Body of pancreas (tissue), 4 donors: ENCODE data around the gene PCNA. TPM values are rescaled to one million over a fixed set of nuclear protein-coding genes. Genes with fewer than 3 reads are reported as not detected.

ENCODE experiments used
- ATAC-seq: fragments of 150-250 bp; one replicate; pipeline ENCODE4 v1.9.1; 2016
- DNase-seq, 4 donors: peaks; one replicate each; pipeline ENCODE4 v3.0.0-alpha.2; 2019
- H3K27ac ChIP-seq, 4 donors: fragments of 200-600 bp; sonication (generic); 1 replicate in 3 of 4; 2 replicates in 1 of 4; pipeline versions ENCODE4 v1.5.1 to v1.6.1; 2016 to 2019; ENCODE audit warnings: mild to moderate bottlenecking in 1 of 4, mixed read lengths in 1 of 4, moderate library complexity in 1 of 4
- H3K27me3 ChIP-seq, 2 donors: fragments of 200-600 bp; sonication (generic); one replicate each; pipeline ENCODE4 v1.6.0; 2016; ENCODE audit warnings: mild to moderate bottlenecking in 1 of 2
- H3K36me3 ChIP-seq, 2 donors: fragments of 200-600 bp; sonication (generic); replicated peaks in 1 of 2; 2 replicates each; pipeline ENCODE4 v1.5.1; 2016; ENCODE audit warnings: low read depth in 2 of 2; ENCODE audit not compliant: insufficient read depth in 1 of 2
- H3K4me1 ChIP-seq: fragments of 200-600 bp; sonication (generic); one replicate; pipeline ENCODE4 v1.6.0; 2016
- H3K4me3 ChIP-seq, 2 donors: fragments of 200-600 bp; sonication (generic); 1 replicate in 1 of 2; 2 replicates in 1 of 2; pipeline ENCODE4 v1.5.1; 2016 to 2019
- H3K9me3 ChIP-seq, 3 donors: fragments of 200-600 bp; sonication (generic); 1 replicate in 2 of 3; 2 replicates in 1 of 3; pipeline ENCODE4 v1.5.1; 2016
- POLR2A ChIP-seq, 3 donors: fragments of 450-650 bp; IDR thresholded peaks; one replicate each; pipeline ENCODE4 v1.6.1; 2016; ENCODE audit warnings: antibody characterized with exemption in 3 of 3, mild to moderate bottlenecking in 2 of 3
- WGBS, 2 donors: methylation state at CpG; one replicate each; pipeline ENCODE4 v1.1.5; 2017; 5-methylcytosine and 5-hydroxymethylcytosine counted together
- intact Hi-C: fragments of 100-400 bp; cut with DNase I; formaldehyde crosslinking; loops from one replicate; pipeline ENCODE4 v1.15.1; 2023
- total RNA-seq, 2 donors: library from RNA; depleted of rRNA; stranded (reverse); fragments of >200 nt; gene quantifications; one replicate each; pipeline ENCODE4 v1.1.0, GENCODE V29; 2016
- TF ChIP-seq, protein P1 (sequence below), 7 experiments: fragments of 450-650 bp in 4 of 7; fragments of 200-600 bp in 3 of 7; sonication (generic) in 3 of 7; IDR thresholded peaks; one replicate each; pipeline ENCODE4 v1.5.1; 2016 to 2019; ENCODE audit warnings: antibody characterized with exemption in 7 of 7

PCNA gene
- total RNA-seq, 2 donors from 2014 or later = 22.8 to 32.0 TPM

- Histone ChIP-seq H3K27ac (no peak overlapping the region), H3K36me3 (no peaks in the 10 kb centered on the region), H3K4me1 (peaks cover 11% of the 10 kb centered on the region), H3K4me3 (no peak overlapping the region), H3K9me3 (no peaks in the 10 kb centered on the region), H3K27me3 (no peaks in the 10 kb centered on the region)
- intact Hi-C loops = no loop called here
- ATAC-seq = no peak
- 90 to 91% methylated on average over 6 of the region's 6 CpGs for WGBS, 2 donors
- TF ChIP-seq, protein P1, sequence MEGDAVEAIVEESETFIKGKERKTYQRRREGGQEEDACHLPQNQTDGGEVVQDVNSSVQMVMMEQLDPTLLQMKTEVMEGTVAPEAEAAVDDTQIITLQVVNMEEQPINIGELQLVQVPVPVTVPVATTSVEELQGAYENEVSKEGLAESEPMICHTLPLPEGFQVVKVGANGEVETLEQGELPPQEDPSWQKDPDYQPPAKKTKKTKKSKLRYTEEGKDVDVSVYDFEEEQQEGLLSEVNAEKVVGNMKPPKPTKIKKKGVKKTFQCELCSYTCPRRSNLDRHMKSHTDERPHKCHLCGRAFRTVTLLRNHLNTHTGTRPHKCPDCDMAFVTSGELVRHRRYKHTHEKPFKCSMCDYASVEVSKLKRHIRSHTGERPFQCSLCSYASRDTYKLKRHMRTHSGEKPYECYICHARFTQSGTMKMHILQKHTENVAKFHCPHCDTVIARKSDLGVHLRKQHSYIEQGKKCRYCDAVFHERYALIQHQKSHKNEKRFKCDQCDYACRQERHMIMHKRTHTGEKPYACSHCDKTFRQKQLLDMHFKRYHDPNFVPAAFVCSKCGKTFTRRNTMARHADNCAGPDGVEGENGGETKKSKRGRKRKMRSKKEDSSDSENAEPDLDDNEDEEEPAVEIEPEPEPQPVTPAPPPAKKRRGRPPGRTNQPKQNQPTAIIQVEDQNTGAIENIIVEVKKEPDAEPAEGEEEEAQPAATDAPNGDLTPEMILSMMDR (IDR thresholded peaks at IDR 0.05) = no peak
- no peak for TF ChIP-seq POLR2A (IDR thresholded peaks at IDR 0.05)
- DNase-seq = no peak
Observed at GRCh38 chr20:5133998-5134397, 14.2 kb upstream of the PCNA start.

DNA sequence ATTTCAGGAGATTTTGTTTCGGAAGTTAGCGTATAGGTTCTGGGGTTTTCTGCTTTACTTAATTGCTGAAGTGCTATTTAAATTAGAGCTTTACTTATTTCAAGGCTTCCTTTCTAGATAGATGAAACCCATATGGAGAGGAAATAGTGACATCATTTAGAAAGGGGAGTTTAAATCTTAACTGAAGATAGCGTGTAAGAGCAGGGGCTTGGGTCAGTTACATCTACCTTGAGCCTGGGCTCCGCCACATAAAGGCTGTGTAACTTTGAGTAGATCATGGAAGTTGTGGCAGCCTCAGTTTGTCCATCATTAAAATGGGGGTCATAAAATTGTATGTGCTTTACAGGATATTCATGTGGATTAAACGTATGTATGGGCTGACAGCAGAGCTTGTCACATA is 11.7 kb upstream of the PCNA start:
- ATAC-seq (no peak), DNase-seq (no peak)
- 86 to 88% methylated on average over 5 of the region's 5 CpGs for WGBS, 2 donors
- H3K27me3 ChIP-seq = no peaks in the 10 kb centered on the region
- H3K9me3 ChIP-seq = no peaks in the 10 kb centered on the region
- H3K36me3 ChIP-seq = no peaks in the 10 kb centered on the region
- H3K27ac ChIP-seq = no peak overlapping the region
- TF ChIP-seq, protein P1 (IDR thresholded peaks at IDR 0.05) = no peak
- TF ChIP-seq POLR2A (IDR thresholded peaks at IDR 0.05) = no peak
- H3K4me1 ChIP-seq = peaks cover 23% of the 10 kb centered on the region
- H3K4me3 ChIP-seq = no peak overlapping the region
- intact Hi-C loops = no loop called here

- Histone ChIP-seq H3K27me3 (no peaks in the 10 kb centered on the region), H3K36me3 (no peaks in the 10 kb centered on the region), H3K9me3 (no peaks in the 10 kb centered on the region), H3K27ac (no peak overlapping the region), H3K4me3 (no peak overlapping the region), H3K4me1 (peaks cover 19% of the 10 kb centered on the region)
- intact Hi-C loops = no loop called here
- 74 to 75% methylated on average over 6 of the region's 6 CpGs for WGBS, 2 donors
- ATAC-seq (no peak), DNase-seq (no peak)
- no peak for TF ChIP-seq POLR2A (IDR thresholded peaks at IDR 0.05)
- TF ChIP-seq, protein P1 (IDR thresholded peaks at IDR 0.05) = no peak
Observed at GRCh38 chr20:5128886-5129285, 9.1 kb upstream of the PCNA start.

DNA sequence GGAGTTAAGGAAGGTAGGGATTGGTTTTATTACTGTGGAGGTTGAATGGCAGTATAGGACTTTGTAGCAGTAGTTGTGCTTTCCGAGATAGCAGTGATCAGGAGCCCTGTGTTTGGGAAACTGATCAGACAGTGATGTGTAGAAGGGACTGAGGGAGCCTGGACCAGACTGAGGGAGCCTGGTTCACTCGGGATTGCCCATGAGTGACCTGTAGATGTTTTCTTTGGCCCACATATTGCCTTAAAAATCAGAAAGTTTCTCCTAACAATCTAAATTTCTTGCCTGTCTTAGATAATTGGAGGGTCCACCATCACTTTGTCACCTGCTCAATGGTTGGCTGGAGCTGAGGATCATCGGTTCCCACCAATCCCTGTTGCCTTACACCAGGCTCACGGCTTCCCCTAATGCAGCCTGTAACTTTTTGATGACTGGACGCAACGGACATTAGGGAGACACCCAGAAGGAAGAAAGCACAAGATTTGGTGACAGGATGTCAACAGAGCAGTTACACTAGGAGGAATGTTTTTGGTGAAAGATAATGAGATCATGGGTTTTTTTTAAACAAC is 8.2 kb upstream of the PCNA start:
- ATAC-seq (no peak), DNase-seq (no peak)
- Histone ChIP-seq H3K36me3 (no peaks in the 10 kb centered on the region), H3K4me3 (peak overlapping the region in 1 of 2 donors; percentile 48), H3K27me3 (no peaks in the 10 kb centered on the region), H3K27ac (peak overlapping the region; percentile 81 to 97 (median 90)), H3K4me1 (peaks cover 19% of the 10 kb centered on the region), H3K9me3 (no peaks in the 10 kb centered on the region)
- TF ChIP-seq, protein P1 (IDR thresholded peaks at IDR 0.05) = no peak
- no peak for TF ChIP-seq POLR2A (IDR thresholded peaks at IDR 0.05)
- 36 to 46% methylated on average over 6 of the region's 6 CpGs for WGBS, 2 donors
- intact Hi-C loops = no loop called here

- Histone ChIP-seq H3K27ac (peak overlapping the region; percentile 81 to 97 (median 90)), H3K4me3 (peak overlapping the region; percentile 43 to 48), H3K27me3 (no peaks in the 10 kb centered on the region), H3K9me3 (no peaks in the 10 kb centered on the region), H3K4me1 (peaks cover 19% of the 10 kb centered on the region), H3K36me3 (no peaks in the 10 kb centered on the region)
- intact Hi-C loops = no loop called here
- TF ChIP-seq, protein P1 (IDR thresholded peaks at IDR 0.05) = no peak
- TF ChIP-seq POLR2A (IDR thresholded peaks at IDR 0.05) = no peak
- DNase-seq = peak; percentile 48 to 65 (median 62)
- peak; percentile 5 for ATAC-seq
- WGBS, 2 donors = 0 to 4% methylated on average over 14 to 44 of the region's 44 CpGs
Observed at GRCh38 chr20:5127204-5127858, 7.6 kb upstream of the PCNA start.
